NCI-H2227 (cell line): Measurements from ENCODE around the gene CLDN8.

Source experiments
- DNase-seq: peaks from one replicate; lab custom pipeline; 2025; ENCODE audit not compliant: unreplicated experiment; lab: John Stamatoyannopoulos, UW

CLDN8 gene

GRCh38 chr21:30206551-30207251 is 9.2 kb downstream of the CLDN8 start:
- DNase-seq, result no peak

DNA sequence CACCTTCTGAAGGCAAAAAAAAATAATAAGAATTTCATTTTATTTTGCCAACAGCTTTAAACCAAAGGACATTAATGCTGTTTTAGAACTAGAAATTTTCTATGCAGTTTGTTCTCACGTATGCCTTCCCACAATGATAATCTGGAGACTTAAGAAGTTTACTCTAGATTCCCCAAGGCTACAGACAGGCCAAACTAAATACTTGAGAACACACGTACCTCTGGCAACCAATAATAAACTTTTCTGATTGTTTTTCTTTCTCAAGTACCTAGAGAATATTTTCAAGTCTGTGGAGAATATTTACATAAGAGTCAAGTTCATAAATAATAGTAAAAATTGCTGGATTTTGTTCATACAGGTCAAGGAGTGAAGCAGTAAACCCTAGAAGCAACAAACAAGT is 15.9 kb downstream of the CLDN8 start:
- no peak for DNase-seq

- DNase-seq, result no peak
These were observed 21.1 kb downstream of the CLDN8 start for GRCh38 chr21:30194701-30195299.

DNA sequence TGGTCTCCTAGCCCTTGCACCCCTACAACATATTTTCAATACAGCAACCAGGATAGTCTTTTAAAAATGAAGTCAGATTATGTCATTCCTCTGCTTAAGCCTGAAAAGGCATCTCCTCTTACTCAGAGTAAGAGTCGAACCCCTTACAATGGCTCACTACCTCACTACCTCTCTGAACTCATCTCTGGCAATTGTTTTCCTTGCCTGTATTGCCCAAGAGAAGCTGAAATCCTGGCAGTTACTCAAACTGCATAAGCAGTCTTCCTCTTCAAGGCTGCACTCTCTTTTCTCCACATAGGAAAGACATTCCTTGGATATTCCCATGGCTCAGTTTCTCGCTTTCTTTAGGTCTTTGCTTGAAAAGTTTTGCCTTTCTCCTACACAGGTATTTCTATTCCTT is 22.7 kb downstream of the CLDN8 start:
- DNase-seq, result no peak

- no peak for DNase-seq
These were observed 25.3 kb downstream of the CLDN8 start for GRCh38 chr21:30190554-30190953.

DNA sequence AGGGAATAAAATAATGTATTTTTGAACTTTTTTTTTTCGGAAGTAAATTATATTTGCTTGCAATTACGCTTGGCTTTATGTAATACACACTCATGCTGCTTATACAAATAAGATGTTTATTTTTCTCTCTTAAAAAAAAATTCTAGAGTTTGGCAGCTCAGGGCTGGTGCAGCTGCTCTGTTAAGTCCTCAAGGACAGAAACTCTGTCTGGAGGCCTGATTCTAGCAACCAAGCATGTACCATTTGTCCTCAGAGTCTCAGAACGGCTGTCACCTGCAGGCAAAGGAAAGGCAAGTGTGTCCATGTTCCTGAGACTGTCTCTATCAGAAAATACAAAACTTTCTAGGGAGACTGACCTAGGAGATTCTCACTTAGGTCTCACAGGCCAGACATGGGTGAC is 26.1 kb downstream of the CLDN8 start:
- no peak for DNase-seq

DNA sequence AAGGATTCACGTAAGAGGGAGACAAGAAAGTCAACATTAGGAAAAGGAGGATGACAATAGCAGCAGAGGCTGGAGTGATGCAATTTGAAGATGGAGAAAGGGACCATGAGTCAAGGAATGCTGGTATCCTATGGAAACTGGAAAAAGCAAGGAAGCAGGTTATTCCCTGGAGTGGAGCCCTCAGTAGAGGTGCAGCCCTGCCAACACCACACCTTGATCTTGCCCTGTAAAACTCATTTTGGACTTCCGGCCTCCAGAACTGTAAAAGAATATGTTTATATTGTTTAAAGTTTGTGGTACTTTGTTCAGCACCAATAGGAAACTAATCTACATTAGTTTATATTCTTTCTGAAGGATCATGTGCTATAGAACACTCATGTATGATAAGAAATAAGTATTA is 29.7 kb downstream of the CLDN8 start:
- no peak for DNase-seq

GRCh38 chr21:30168086-30168485 is 47.8 kb downstream of the CLDN8 start:
- DNase-seq, result no peak

- DNase-seq, result no peak
These were observed 49.2 kb downstream of the CLDN8 start, which contains the start of gene CLDN17 for GRCh38 chr21:30166705-30167104. Gene CLDN17, minus strand, starts transcription at chr21:30166805. Its CDS starts 188 bp downstream, at chr21:30166617.

GRCh38 chr21:30166171-30166570 is 49.7 kb downstream of the CLDN8 start:
- DNase-seq, result no peak

GRCh38 chr21:30164796-30165195 is 51.1 kb downstream of the CLDN8 start:
- DNase-seq, result no peak
